ENCODE data around the gene CHTOP. TPM values are rescaled to one million over a fixed set of nuclear protein-coding genes. Genes with fewer than 3 reads are reported as not detected.

CHTOP gene
- total and polyA plus RNA-seq, 2 of the 4 experiments (the other 2 are of a cell fraction): 33.9 to 50.8 TPM

DNA sequence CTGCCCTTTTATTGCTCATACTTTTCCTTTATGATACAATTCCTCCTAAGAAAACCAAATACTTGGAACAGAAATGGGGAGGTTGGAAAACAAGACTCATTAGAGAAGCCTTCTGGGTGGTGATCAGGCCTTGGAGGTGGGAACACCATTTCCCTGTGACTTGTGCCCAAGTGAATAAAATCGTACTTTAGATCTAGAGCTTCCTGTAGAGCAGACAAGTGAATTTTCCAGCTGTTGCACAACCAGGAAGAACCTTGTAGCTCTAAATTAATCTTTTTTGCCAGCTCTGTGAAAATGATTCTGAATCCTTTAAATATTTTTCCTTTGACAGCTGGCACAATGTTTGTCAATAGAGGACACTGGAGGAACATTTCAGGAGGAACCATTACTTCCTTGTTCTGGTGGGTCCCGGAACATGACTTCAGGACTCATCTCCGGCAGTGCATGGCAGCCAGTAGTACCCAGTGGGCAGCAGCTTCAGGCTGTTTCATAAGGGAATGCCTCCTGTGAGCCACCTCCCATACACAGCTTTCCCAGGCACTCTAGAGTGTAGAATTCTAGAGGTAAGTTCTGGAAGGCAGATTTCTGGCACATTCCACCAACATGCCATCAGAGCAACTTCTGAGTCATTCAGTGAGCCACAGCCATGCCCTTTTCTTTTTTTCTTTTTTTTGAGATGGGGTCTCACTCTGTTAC is 19.1 kb downstream of the CHTOP start:
- H2AFZ ChIP-seq (replicated peaks; ENCODE audit: low read length, poor library complexity): peak overlapping the region; percentile 84

More for the DNA sequence above, 19.1 kb downstream of the CHTOP start:
- peaks cover 7% of the 10 kb centered on the region for H3K4me1 ChIP-seq (ENCODE audit: control insufficient read depth, insufficient read depth, low read length)
- no peaks in the 10 kb centered on the region for H4K20me1 ChIP-seq (ENCODE audit: insufficient read depth, low read length)
- H3K36me3 ChIP-seq (ENCODE audit: control insufficient read depth, insufficient read depth, low read length): no peaks in the 10 kb centered on the region
- H3K27ac ChIP-seq (ENCODE audit: insufficient read depth, low read length): no peak overlapping the region
- dilution Hi-C loops (cut with HindIII; ENCODE audit: low sequenced_read_pairs, unreplicated experiment) (no loop called here), intact Hi-C loops (cut with micrococcal nuclease) (loop anchor here (1.0 kb wide), 1 partner anchor 81 kb away; no protein-coding TSS in a partner anchor), in situ Hi-C loops (cut with MboI; ENCODE audit: low sequenced_read_pairs) (no loop called here)
- no peak overlapping the region for H2BK5ac ChIP-seq (ENCODE audit: low read depth, low read length, poor library complexity, severe bottlenecking)
- POLR2A ChIA-PET (ENCODE audit: unreplicated experiment): no interaction called here
- H4K5ac ChIP-seq (ENCODE audit: low read depth, low read length): peak overlapping the region; percentile 77; the same call in 1 of the 2 replicates
- no peak overlapping the region; the same call in 1 of the 2 replicates for H2AK5ac ChIP-seq (ENCODE audit: low read depth, low read length)
- peak; percentile 64 for DNase-seq
- H4K8ac ChIP-seq (ENCODE audit: low read depth in 2 of 2, low read length in 2 of 2): peak overlapping the region; percentile 75 to 83
- no peak overlapping the region for H3K9ac ChIP-seq (ENCODE audit: low read depth, low read length)
- H3K56ac ChIP-seq (ENCODE audit: extremely low read depth, insufficient read depth, low read length): no peak overlapping the region
- CTCF ChIA-PET: interaction anchor here (1.7 kb wide), 1 partner anchor 81 kb away, joined by 5 read pairs; no protein-coding TSS in a partner anchor
- no peak overlapping the region for H2BK120ac ChIP-seq (ENCODE audit: low read depth, low read length)
- ATAC-seq (ENCODE audit: low read depth): peak; percentile 58
- BruUV-seq (replicated peaks): no TSS peak
- H3K23ac ChIP-seq (ENCODE audit: low read depth, low read length): peak overlapping the region; percentile 55; the same call in 1 of the 2 replicates
- TF ChIP-seq FOS (IDR thresholded peaks at IDR 0.05; ENCODE audit: low read depth, low read length): 0 out of 2 replicates have a peak, but pooled peaks have one; percentile 18
- peak; percentile 51 for TF ChIP-seq CEBPB (IDR thresholded peaks at IDR 0.05; ENCODE audit: low read depth, low read length)
- TF ChIP-seq MAZ (IDR thresholded peaks at IDR 0.05; ENCODE audit: borderline replicate concordance, low read depth, low read length): no peak
- no peak overlapping the region for H3K4me3 ChIP-seq (ENCODE audit: insufficient read depth, low read depth, low read length)
- H3K4ac ChIP-seq (ENCODE audit: low read depth, low read length): peak overlapping the region; percentile 52
- WGBS, 2 experiments (ENCODE audit: extremely low coverage in 2 of 2, insufficient read length in 1 of 2): 83% methylated on average over 1 of the region's 3 CpGs; no CpG with 5 or more reads in 1 of the 2 experiments
- H3K27me3 ChIP-seq (ENCODE audit: control insufficient read depth, insufficient read depth, low read length): no peaks in the 10 kb centered on the region
- H3K9me1 ChIP-seq (ENCODE audit: insufficient read depth, low read length): peaks cover 6% of the 10 kb centered on the region; the same call in 1 of the 2 replicates
- 0 out of 2 replicates have a peak overlapping the region, but pooled peaks have one; percentile 15 for H2BK20ac ChIP-seq (ENCODE audit: low read depth, low read length)
- peak overlapping the region; percentile 34; the same call in 1 of the 2 replicates for H3K18ac ChIP-seq (ENCODE audit: low read depth, low read length)
- peak overlapping the region; percentile 42; the same call in 1 of the 3 replicates for H2BK15ac ChIP-seq (ENCODE audit: low read depth, low read length)
- H4K91ac ChIP-seq (ENCODE audit: insufficient read depth, low read depth, low read length): peak overlapping the region; percentile 11; the same call in 1 of the 2 replicates
- H3K79me1 ChIP-seq (ENCODE audit: low read depth in 1 of 2, low read length in 2 of 2): no peaks in the 10 kb centered on the region
- H3K4me2 ChIP-seq (ENCODE audit: low read depth, low read length): no peak overlapping the region; the same call in 1 of the 2 replicates
- peak overlapping the region; percentile 25 for H2AK9ac ChIP-seq (replicated peaks; ENCODE audit: low read depth, low read length, poor library complexity)
- no peaks in the 10 kb centered on the region for H3K9me3 ChIP-seq (ENCODE audit: control insufficient read depth, insufficient read depth, low read length)
- H3K14ac ChIP-seq (replicated peaks; ENCODE audit: low read depth, low read length): peak overlapping the region; percentile 25; the same call in 1 of the 2 replicates
